ENCODE measurements around the gene LY6G6C.

The LY6G6C gene

GRCh38 chr6:31725502-31726350 is 4.2 kb upstream of the LY6G6C start:
- Histone ChIP-seq H3K4me3 (no peak overlapping the region), H3K27ac (no peak overlapping the region)
- no peak for TF ChIP-seq CTCF (IDR thresholded peaks at IDR 0.05)
- DNase-seq (ENCODE audit: low spot score): no peak

- no peak overlapping the region for H3K4me3 ChIP-seq
- H3K27ac ChIP-seq: peak overlapping the region in 1 of 2 donors; percentile 7
- TF ChIP-seq CTCF (IDR thresholded peaks at IDR 0.05): no peak
- no peak for DNase-seq (ENCODE audit: low spot score)
Measured at GRCh38 chr6:31723980-31724691, 2.6 kb upstream of the LY6G6C start.

GRCh38 chr6:31723245-31723979 is 1.9 kb upstream of the LY6G6C start, which contains the start of gene MPIG6B:
Gene MPIG6B (plus strand): TSS chr6:31723373. CDS start chr6:31723384, 11 bp downstream.
- H3K27ac ChIP-seq: no peak within 1 kb of the TSS

GRCh38 chr6:31722173-31722572 is 627 bp upstream of the LY6G6C start:
- TF ChIP-seq CTCF (IDR thresholded peaks at IDR 0.05): no peak
- no peak overlapping the region for H3K27ac ChIP-seq
- no peak for DNase-seq (ENCODE audit: low spot score)
- H3K4me3 ChIP-seq: no peak overlapping the region

More at GRCh38 chr6:31723245-31723979, 1.9 kb upstream of the LY6G6C start, which contains the start of gene MPIG6B:
- no peak within 1 kb of the TSS for H3K4me3 ChIP-seq
- TF ChIP-seq CTCF (IDR thresholded peaks at IDR 0.05): no peak
- DNase-seq (ENCODE audit: low spot score): no peak

- no peak overlapping the region for H3K27ac ChIP-seq
- no peak for DNase-seq (ENCODE audit: low spot score)
- H3K4me3 ChIP-seq: no peak overlapping the region
- TF ChIP-seq CTCF (IDR thresholded peaks at IDR 0.05): no peak
Measured at GRCh38 chr6:31720196-31720770, 1.3 kb downstream of the LY6G6C start.

GRCh38 chr6:31719001-31719400 is 2.5 kb downstream of the LY6G6C start:
- Histone ChIP-seq H3K4me3 (no peak overlapping the region), H3K27ac (no peak overlapping the region)
- no peak for DNase-seq (ENCODE audit: low spot score)
- no peak for TF ChIP-seq CTCF (IDR thresholded peaks at IDR 0.05)
